OCI-LY3 (cell line): Measurements from ENCODE around the gene HDAC4.

Experiments
- H2AFZ ChIP-seq: fragments of 200-600, 300-600 bp; shearing (Covaris generic); 2 replicates; pipeline ENCODE4 v1.6.0; 2014; ENCODE audit warnings: antibody characterized with exemption, low read depth, low read length
- H3K27ac ChIP-seq: fragments of 200-600, 300-600 bp; sonication (generic); 2 replicates; pipeline ENCODE4 v1.5.1; 2014; ENCODE audit warnings: mild to moderate bottlenecking, low read length, moderate library complexity, mixed read lengths
- H3K27me3 ChIP-seq: fragments of 200-600, 300-600 bp; sonication (generic); 2 replicates; pipeline ENCODE4 v1.6.1; 2014; ENCODE audit warnings: low read depth, low read length, mixed read lengths
- H3K36me3 ChIP-seq: fragments of 200-600, 300-600 bp; sonication (generic); replicated peaks from 2 replicates; pipeline ENCODE3; 2014; ENCODE audit warnings: low read depth, low read length, mixed read lengths
- H3K4me1 ChIP-seq: fragments of 300-600, 200-600 bp; sonication (generic); 2 replicates; pipeline ENCODE4 v1.6.1; 2014; ENCODE audit warnings: low read length, mixed read lengths
- H3K4me2 ChIP-seq: fragments of 200-600, 300-600 bp; sonication (generic); 2 replicates; pipeline ENCODE4 v1.6.1; 2014; ENCODE audit warnings: low read length, mixed read lengths
- H3K4me3 ChIP-seq: fragments of 300-600, 200-600 bp; sonication (generic); 2 replicates; pipeline ENCODE4 v1.5.1; 2014; ENCODE audit warnings: antibody characterized with exemption, mild to moderate bottlenecking, low read length, moderate library complexity
- H3K79me2 ChIP-seq: fragments of 300-600, 200-600 bp; shearing (Covaris generic); 2 replicates; pipeline ENCODE4 v1.6.1; 2014; ENCODE audit warnings: mild to moderate bottlenecking, low read length, mixed read lengths
- H3K9ac ChIP-seq: fragments of 300-600, 200-600 bp; shearing (Covaris generic); 2 replicates; pipeline ENCODE4 v1.6.0; 2014; ENCODE audit warnings: mild to moderate bottlenecking, low read length, moderate library complexity
- H3K9me3 ChIP-seq: fragments of 200-600, 300-600 bp; shearing (Covaris generic); 2 replicates; pipeline ENCODE4 v1.6.1; 2014; ENCODE audit warnings: low read length, mixed read lengths; ENCODE audit not compliant: insufficient read depth
- H4K20me1 ChIP-seq: fragments of 200-600, 300-600 bp; sonication (generic); 2 replicates; pipeline ENCODE4 v1.6.1; 2016; ENCODE audit warnings: low read length, mixed read lengths; ENCODE audit not compliant: insufficient read depth
- EZH2phosphoT487 ChIP-seq: fragments of 200-600 bp; shearing (Covaris generic); IDR thresholded peaks from 2 replicates; pipeline ENCODE4 v1.6.1; 2018; ENCODE audit warnings: antibody characterized with exemption, mixed run types, low read depth
- TF ChIP-seq, protein P1 (sequence below): fragments of 200-600, 300-600 bp; sonication (generic); IDR thresholded peaks from 2 replicates; pipeline ENCODE4 v1.5.1; 2014; ENCODE audit warnings: antibody characterized with exemption, low read length, low read depth

HDAC4 gene

GRCh38 chr2:239118675-239119211 is 282.1 kb downstream of the HDAC4 start:
- no peak for TF ChIP-seq EZH2phosphoT487
- TF ChIP-seq, protein P1, sequence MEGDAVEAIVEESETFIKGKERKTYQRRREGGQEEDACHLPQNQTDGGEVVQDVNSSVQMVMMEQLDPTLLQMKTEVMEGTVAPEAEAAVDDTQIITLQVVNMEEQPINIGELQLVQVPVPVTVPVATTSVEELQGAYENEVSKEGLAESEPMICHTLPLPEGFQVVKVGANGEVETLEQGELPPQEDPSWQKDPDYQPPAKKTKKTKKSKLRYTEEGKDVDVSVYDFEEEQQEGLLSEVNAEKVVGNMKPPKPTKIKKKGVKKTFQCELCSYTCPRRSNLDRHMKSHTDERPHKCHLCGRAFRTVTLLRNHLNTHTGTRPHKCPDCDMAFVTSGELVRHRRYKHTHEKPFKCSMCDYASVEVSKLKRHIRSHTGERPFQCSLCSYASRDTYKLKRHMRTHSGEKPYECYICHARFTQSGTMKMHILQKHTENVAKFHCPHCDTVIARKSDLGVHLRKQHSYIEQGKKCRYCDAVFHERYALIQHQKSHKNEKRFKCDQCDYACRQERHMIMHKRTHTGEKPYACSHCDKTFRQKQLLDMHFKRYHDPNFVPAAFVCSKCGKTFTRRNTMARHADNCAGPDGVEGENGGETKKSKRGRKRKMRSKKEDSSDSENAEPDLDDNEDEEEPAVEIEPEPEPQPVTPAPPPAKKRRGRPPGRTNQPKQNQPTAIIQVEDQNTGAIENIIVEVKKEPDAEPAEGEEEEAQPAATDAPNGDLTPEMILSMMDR: no peak
- Histone ChIP-seq H3K79me2 (no peaks in the 10 kb centered on the region), H3K9ac (no peak overlapping the region), H3K4me2 (no peak overlapping the region), H4K20me1 (no peaks in the 10 kb centered on the region), H3K4me1 (no peaks in the 10 kb centered on the region), H3K9me3 (no peaks in the 10 kb centered on the region), H3K36me3 (no peaks in the 10 kb centered on the region), H3K27me3 (no peaks in the 10 kb centered on the region), H3K4me3 (no peak overlapping the region), H3K27ac (no peak overlapping the region), H2AFZ (no peak overlapping the region)

DNA sequence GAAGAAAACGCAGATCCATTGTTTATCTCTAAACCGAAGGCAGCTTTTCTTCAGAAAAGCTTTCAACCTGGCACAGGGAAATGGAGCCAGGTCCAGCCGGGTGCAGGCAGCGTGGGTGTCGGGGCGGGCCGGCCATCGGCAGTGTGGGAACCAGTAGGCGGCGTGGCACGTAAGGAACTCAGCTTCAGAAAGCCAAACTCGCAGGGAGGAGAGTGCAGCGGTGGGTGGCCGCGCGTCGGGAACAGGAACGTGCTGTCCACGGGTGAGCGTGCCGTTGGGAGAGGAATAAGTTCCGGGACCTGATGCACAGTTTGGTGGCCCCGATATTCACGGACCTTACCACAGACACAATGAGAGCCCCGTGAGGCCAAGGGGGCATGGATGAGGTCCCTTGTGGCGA is 282.6 kb downstream of the HDAC4 start:
- Histone ChIP-seq H3K27ac (no peak overlapping the region), H3K4me3 (no peak overlapping the region), H3K4me2 (no peak overlapping the region), H3K36me3 (no peaks in the 10 kb centered on the region), H4K20me1 (no peaks in the 10 kb centered on the region), H3K79me2 (no peaks in the 10 kb centered on the region), H3K27me3 (no peaks in the 10 kb centered on the region), H3K9ac (no peak overlapping the region), H2AFZ (no peak overlapping the region), H3K4me1 (no peaks in the 10 kb centered on the region), H3K9me3 (no peaks in the 10 kb centered on the region)
- no peak for TF ChIP-seq EZH2phosphoT487
- TF ChIP-seq, protein P1: no peak

- Histone ChIP-seq H3K27me3 (no peaks in the 10 kb centered on the region), H4K20me1 (no peaks in the 10 kb centered on the region)
Observed at GRCh38 chr2:239117831-239118230, 283.0 kb downstream of the HDAC4 start.

DNA sequence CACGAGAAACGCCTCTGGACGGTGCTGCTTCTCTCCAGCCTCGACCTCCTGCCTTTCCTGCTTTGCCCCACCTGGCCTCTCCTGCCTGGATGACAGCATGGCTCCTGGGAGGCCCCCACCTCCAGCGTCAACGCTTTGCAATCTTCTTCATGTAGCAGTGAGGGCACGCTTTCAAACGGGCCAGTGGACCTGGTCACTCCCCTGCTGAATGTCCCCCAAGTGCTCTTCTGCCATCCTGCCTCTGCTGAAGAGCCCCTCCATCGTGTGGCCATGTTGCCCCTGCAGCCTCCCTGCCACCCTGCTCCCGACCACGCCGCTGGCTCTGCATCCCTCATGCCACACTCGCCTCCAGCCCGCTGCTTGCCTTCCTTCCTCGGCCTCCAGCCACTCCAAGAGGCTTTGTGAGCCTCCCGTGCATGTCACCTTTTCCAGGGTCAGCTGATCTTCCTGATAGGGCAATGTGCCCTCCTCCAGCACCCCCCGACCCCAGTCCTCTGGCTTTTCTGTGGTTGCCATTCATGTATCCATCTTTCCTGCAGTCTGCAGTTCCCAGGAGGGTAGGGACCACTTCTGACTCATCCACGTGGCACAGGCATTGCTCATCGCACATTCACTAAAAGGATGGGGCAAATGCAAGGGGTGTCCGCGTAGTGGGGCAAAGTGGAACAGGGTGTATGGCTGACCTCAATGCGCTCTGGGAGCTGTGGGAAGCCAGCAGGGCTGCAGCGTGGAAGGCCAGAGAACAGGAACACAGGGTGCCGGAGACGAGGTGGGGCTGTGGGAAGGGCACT is 284.2 kb downstream of the HDAC4 start:
- Histone ChIP-seq H3K4me2 (no peak overlapping the region), H3K9ac (no peak overlapping the region), H4K20me1 (no peaks in the 10 kb centered on the region)

More at GRCh38 chr2:239117831-239118230, 283.0 kb downstream of the HDAC4 start:
- Histone ChIP-seq H3K79me2 (no peaks in the 10 kb centered on the region), H3K36me3 (no peaks in the 10 kb centered on the region), H3K9me3 (no peaks in the 10 kb centered on the region), H3K4me2 (no peak overlapping the region), H3K27ac (no peak overlapping the region), H3K4me1 (no peaks in the 10 kb centered on the region), H2AFZ (no peak overlapping the region), H3K9ac (no peak overlapping the region), H3K4me3 (no peak overlapping the region)
- TF ChIP-seq EZH2phosphoT487: no peak
- TF ChIP-seq, protein P1: no peak

More for the DNA sequence above, 284.2 kb downstream of the HDAC4 start:
- H3K4me1 ChIP-seq: no peaks in the 10 kb centered on the region
- no peaks in the 10 kb centered on the region for H3K9me3 ChIP-seq
- no peaks in the 10 kb centered on the region for H3K27me3 ChIP-seq
- no peak overlapping the region for H3K4me3 ChIP-seq
- TF ChIP-seq EZH2phosphoT487: no peak
- TF ChIP-seq, protein P1: no peak
- no peaks in the 10 kb centered on the region for H3K79me2 ChIP-seq
- H3K27ac ChIP-seq: no peak overlapping the region
- no peak overlapping the region for H2AFZ ChIP-seq
- H3K36me3 ChIP-seq: no peaks in the 10 kb centered on the region
